Measurements from ENCODE around the gene SRMS.

Gene SRMS

GRCh38 chr20:63491635-63492230 lies 55.8 kb downstream of the SRMS start:
- TF ChIP-seq POLR2A (IDR thresholded peaks at IDR 0.05; ENCODE audit: low read length) (no peak), GATA1 (IDR thresholded peaks at IDR 0.05; ENCODE audit: low read depth, low read length) (no peak)
- DNase-seq, result no peak

- TF ChIP-seq POLR2A (IDR thresholded peaks at IDR 0.05; ENCODE audit: low read length) (no peak), GATA1 (IDR thresholded peaks at IDR 0.05; ENCODE audit: low read depth, low read length) (no peak)
- no peak for DNase-seq
Measured at GRCh38 chr20:63491078-63491477, 56.5 kb downstream of the SRMS start.

All from erythroblast (primary cell).